Liver (tissue), 9 donors: ENCODE measurements around the gene PRM2. TPM values are rescaled to one million over a fixed set of nuclear protein-coding genes. Genes with fewer than 3 reads are reported as not detected.
A peak's percentile ranks its signal among the peaks of the same experiment; 100 is the strongest.

Source experiments
- DNase-seq: peaks from one replicate; pipeline ENCODE4 v3.0.0-alpha.2; 2017; ENCODE audit warnings: low spot score
- H3K27ac ChIP-seq, 2 donors: one replicate each; pipeline ENCODE4 v1.7.0; 2013; ENCODE audit warnings: inconsistent platforms in 2 of 2, low read length in 2 of 2, control low read depth in 1 of 2, low read depth in 1 of 2, mild to moderate bottlenecking in 1 of 2
- H3K27me3 ChIP-seq, 4 donors: one replicate each; pipeline versions ENCODE4 v1.6.1 to v1.7.0; 2013; ENCODE audit warnings: low read length in 3 of 4, inconsistent platforms in 1 of 4, mild to moderate bottlenecking in 1 of 4, moderate library complexity in 1 of 4; ENCODE audit not compliant: control insufficient read depth in 4 of 4, insufficient read depth in 4 of 4
- H3K36me3 ChIP-seq, 4 donors: one replicate each; pipeline versions ENCODE4 v1.6.1 to v1.7.0; 2013; ENCODE audit warnings: low read length in 3 of 4, mild to moderate bottlenecking in 3 of 4, low read depth in 1 of 4, moderate library complexity in 1 of 4; ENCODE audit not compliant: control insufficient read depth in 4 of 4, insufficient read depth in 3 of 4
- H3K4me1 ChIP-seq, 4 donors: one replicate each; pipeline versions ENCODE4 v1.6.1 to v1.7.0; 2013; ENCODE audit warnings: low read length in 3 of 4, mild to moderate bottlenecking in 3 of 4, moderate library complexity in 1 of 4; ENCODE audit not compliant: control insufficient read depth in 4 of 4, insufficient read depth in 4 of 4
- H3K4me3 ChIP-seq, 3 donors: one replicate each; pipeline versions ENCODE4 v1.6.1 to v1.7.0; 2013; ENCODE audit warnings: low read length in 3 of 3, control low read depth in 1 of 3, low read depth in 1 of 3, mild to moderate bottlenecking in 1 of 3
- H3K9ac ChIP-seq, 2 donors: one replicate each; pipeline ENCODE4 v1.7.0; 2013; ENCODE audit warnings: low read length in 2 of 2, mild to moderate bottlenecking in 2 of 2, moderate library complexity in 2 of 2, control low read depth in 1 of 2, low read depth in 1 of 2
- H3K9me3 ChIP-seq, 4 donors: one replicate each; pipeline versions ENCODE4 v1.6.1 to v1.7.0; 2013; ENCODE audit warnings: low read length in 3 of 4; ENCODE audit not compliant: control insufficient read depth in 4 of 4
- EGR1 ChIP-seq, 2 donors: IDR thresholded peaks; 2 replicates each; pipeline ENCODE4 v1.6.1; 2016 to 2018; ENCODE audit warnings: antibody characterized with exemption in 2 of 2, low read depth in 2 of 2
- FOXA1 ChIP-seq: IDR thresholded peaks from 2 replicates; pipeline ENCODE4 v1.6.1; 2016; ENCODE audit warnings: antibody characterized with exemption
- HNF4A ChIP-seq, 2 donors: conservative IDR thresholded peaks; 2 replicates each; pipeline ENCODE4 v1.6.1; 2016; ENCODE audit warnings: antibody characterized with exemption in 2 of 2, mild to moderate bottlenecking in 2 of 2
- JUND ChIP-seq, 2 donors: IDR thresholded peaks; 2 replicates each; pipeline ENCODE4 v1.6.1; 2016; ENCODE audit warnings: antibody characterized with exemption in 2 of 2
- SP1 ChIP-seq: IDR thresholded peaks from 2 replicates; pipeline ENCODE4 v1.6.1; 2018; ENCODE audit warnings: antibody characterized with exemption, mild to moderate bottlenecking
- YY1 ChIP-seq: IDR thresholded peaks from 2 replicates; pipeline ENCODE4 v1.6.1; 2016; ENCODE audit warnings: antibody characterized with exemption, mild to moderate bottlenecking
- ZBTB33 ChIP-seq: IDR thresholded peaks from 2 replicates; pipeline ENCODE4 v1.6.1; 2016; ENCODE audit warnings: antibody characterized with exemption
- WGBS: extraction: QIAGEN DNeasy Blood & Tissue Kit; methylation state at CpG from one replicate; pipeline ENCODE4 v1.1.7; 2013; 5-methylcytosine and 5-hydroxymethylcytosine counted together
- polyA plus RNA-seq, 2 donors: library from polyadenylated mRNA; stranded (reverse) in 1 of 2; unstranded in 1 of 2; fragments of 200-250 nt in 1 of 2; fragments of >200 nt in 1 of 2; fragmentation: Nextera tagmentation in 1 of 2; extraction: Ambion mirVana in 1 of 2; gene quantifications; one replicate each; pipeline versions ENCODE4 v1.2.1 to v1.2.3, GENCODE V29; 2013 to 2015
- total RNA-seq, 2 donors: library from RNA; depleted of rRNA; stranded (reverse); fragments of >200 nt; gene quantifications; one replicate each; pipeline ENCODE4 v1.2.3, GENCODE V29; 2014
- TF ChIP-seq, protein P1 (sequence below): fragments of 150-350 bp; IDR thresholded peaks from 2 replicates; pipeline ENCODE4 v1.5.1; 2017; ENCODE audit warnings: improper control_type of control experiment, low read depth, low read length; ENCODE audit not compliant: missing input control
- donor health status: healthy.
- donor health status: healthy.
- donor health status: healthy.
- donor health status: healthy.
- donor health status: healthy.

PRM2 gene
- total and polyA plus RNA-seq, 4 donors: not detected

GRCh38 chr16:11249233-11250061, 26.8 kb downstream of the PRM2 start:
- WGBS: 94% methylated on average over 63 of the region's 63 CpGs
- TF ChIP-seq YY1 (no peak), ZBTB33 (no peak), JUND (IDR thresholded peaks at IDR 0.05) (no peak), EGR1 (IDR thresholded peaks at IDR 0.05; ENCODE audit: low read depth in 2 of 2) (no peak)
- TF ChIP-seq, protein P1, sequence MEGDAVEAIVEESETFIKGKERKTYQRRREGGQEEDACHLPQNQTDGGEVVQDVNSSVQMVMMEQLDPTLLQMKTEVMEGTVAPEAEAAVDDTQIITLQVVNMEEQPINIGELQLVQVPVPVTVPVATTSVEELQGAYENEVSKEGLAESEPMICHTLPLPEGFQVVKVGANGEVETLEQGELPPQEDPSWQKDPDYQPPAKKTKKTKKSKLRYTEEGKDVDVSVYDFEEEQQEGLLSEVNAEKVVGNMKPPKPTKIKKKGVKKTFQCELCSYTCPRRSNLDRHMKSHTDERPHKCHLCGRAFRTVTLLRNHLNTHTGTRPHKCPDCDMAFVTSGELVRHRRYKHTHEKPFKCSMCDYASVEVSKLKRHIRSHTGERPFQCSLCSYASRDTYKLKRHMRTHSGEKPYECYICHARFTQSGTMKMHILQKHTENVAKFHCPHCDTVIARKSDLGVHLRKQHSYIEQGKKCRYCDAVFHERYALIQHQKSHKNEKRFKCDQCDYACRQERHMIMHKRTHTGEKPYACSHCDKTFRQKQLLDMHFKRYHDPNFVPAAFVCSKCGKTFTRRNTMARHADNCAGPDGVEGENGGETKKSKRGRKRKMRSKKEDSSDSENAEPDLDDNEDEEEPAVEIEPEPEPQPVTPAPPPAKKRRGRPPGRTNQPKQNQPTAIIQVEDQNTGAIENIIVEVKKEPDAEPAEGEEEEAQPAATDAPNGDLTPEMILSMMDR: no peak
- H3K4me3 ChIP-seq: no peak overlapping the region

GRCh38 chr16:11248133-11248532, 28.1 kb downstream of the PRM2 start:
- no peaks in the 10 kb centered on the region for H3K9me3 ChIP-seq
- no peak overlapping the region for H3K4me3 ChIP-seq
- no peak overlapping the region for H3K9ac ChIP-seq
- no peak overlapping the region for H3K27ac ChIP-seq
- peaks cover 4 to 14% (median 10%) of the 10 kb centered on the region in 4 donors for H3K4me1 ChIP-seq
- DNase-seq: no peak
- 95% methylated on average over 8 of the region's 8 CpGs for WGBS
- H3K36me3 ChIP-seq: peaks cover 0 to 1% (median 0%) of the 10 kb centered on the region in 4 donors
- H3K27me3 ChIP-seq: no peaks in the 10 kb centered on the region
- TF ChIP-seq, protein P1: no peak
- no peak for TF ChIP-seq FOXA1

More at GRCh38 chr16:11249233-11250061, 26.8 kb downstream of the PRM2 start:
- DNase-seq: no peak
- Histone ChIP-seq H3K9me3 (no peaks in the 10 kb centered on the region), H3K9ac (no peak overlapping the region), H3K36me3 (peaks cover 0 to 1% (median 0%) of the 10 kb centered on the region in 4 donors), H3K4me1 (peaks cover 6 to 14% (median 10%) of the 10 kb centered on the region in 4 donors), H3K27me3 (no peaks in the 10 kb centered on the region), H3K27ac (no peak overlapping the region)

GRCh38 chr16:11245988-11246387, 30.3 kb downstream of the PRM2 start:
- H3K36me3 ChIP-seq: no peaks in the 10 kb centered on the region
- DNase-seq: no peak
- H3K4me3 ChIP-seq: no peak overlapping the region
- H3K4me1 ChIP-seq: peaks cover 4 to 14% (median 10%) of the 10 kb centered on the region in 4 donors
- H3K27ac ChIP-seq: no peak overlapping the region
- no peaks in the 10 kb centered on the region for H3K27me3 ChIP-seq
- H3K9ac ChIP-seq: no peak overlapping the region
- no peaks in the 10 kb centered on the region for H3K9me3 ChIP-seq
- TF ChIP-seq SP1: no peak
- TF ChIP-seq HNF4A (conservative IDR thresholded peaks at IDR 0.05): peak; percentile 6 to 8
